GM21360 (cell line): ENCODE data around the gene METTL22.

Experiments
- ATAC-seq: cut with Tn5 transposase; IDR thresholded peaks from one replicate; pipeline ENCODE4 v1.9.1; 2021; ENCODE audit warnings: mild to moderate bottlenecking, moderate library complexity; ENCODE audit not compliant: unreplicated experiment

Gene METTL22

DNA sequence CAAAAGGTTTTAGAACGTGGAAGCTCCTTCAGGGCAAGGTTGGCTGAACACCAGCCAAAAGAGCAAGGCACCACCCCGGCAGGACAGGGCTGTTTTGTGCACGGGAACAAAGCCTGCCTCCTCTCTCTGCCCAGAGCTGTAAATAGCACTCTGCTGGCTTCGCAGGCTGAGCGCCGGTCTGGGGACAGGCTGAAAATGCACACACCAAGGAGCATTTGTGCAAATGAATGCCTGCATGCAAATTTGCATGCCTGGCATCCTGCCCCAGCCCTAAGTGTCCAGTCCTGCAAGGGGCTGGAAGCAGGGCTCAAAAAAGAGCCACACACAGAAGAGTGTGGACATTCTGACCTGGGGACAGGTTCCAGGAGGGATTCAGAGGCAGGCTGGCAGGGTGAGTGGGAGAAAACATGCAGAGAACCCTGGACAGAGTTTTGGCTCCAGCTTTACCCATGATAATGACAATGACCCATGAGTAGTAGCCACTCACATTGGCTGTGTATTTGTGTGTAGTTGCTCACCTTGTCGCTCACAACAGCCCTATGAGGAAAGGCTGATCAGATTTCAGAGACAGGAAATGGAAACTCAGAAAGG, 64.6 kb downstream of the METTL22 start:
- no peak for ATAC-seq

DNA sequence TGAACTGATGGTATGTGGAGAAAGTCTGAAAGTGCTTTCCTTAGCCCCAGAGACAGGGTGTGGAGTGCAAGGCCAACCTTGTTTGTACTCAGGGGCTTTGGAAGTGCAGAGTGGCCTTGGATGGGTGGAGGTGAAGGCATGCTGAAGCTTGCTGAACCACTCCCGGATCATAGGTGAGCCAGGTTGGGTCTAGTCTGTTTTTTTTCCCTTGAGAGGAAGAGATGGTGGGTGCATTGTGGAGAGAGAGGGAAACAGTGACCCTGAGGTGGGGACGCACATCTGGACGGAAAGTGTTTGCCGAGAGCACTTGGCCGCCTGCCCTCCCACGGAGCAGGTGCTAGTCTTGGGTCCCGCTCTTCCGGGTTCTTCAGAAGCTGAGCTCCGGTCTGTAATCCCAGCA, 65.4 kb downstream of the METTL22 start:
- ATAC-seq = no peak

DNA sequence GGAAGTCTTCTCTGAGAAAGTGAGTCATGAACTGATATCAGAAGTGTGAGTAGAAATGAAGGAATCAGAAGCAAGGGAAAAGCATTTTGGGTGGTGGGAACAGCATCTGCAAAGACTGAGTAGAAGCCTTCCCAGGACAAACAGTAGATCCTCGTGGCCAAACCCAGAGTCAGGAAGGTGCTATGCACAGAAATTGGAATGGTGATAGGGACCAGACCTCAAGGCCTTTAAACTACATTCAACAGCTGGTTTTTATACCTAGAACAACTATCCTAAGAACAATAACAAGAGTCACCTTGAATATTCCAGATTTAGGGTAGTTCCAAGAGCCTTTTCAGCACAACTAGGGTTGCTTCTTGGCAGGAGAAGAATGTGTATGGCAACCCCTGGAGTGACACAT, 68.2 kb downstream of the METTL22 start:
- no peak for ATAC-seq

DNA sequence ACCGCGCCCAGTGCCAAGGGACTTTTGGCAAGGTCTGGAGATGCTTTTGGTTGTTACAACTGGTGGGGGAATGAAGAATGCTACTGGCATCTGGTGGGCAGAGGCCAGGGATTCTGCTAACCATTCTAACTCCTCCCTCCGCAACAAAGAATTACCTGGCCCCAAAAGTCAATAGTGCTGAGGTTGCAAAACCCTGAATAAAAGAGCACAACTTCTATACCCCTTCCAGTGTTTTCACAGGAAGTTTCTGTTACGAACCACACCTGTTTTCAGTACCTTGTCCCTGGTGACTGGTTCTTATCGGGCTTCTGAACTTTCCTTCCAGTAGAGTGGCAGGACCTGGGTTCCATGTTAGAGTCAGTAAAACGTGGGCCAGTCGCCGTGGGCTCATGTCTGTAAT, 70.2 kb downstream of the METTL22 start:
- ATAC-seq = no peak

DNA sequence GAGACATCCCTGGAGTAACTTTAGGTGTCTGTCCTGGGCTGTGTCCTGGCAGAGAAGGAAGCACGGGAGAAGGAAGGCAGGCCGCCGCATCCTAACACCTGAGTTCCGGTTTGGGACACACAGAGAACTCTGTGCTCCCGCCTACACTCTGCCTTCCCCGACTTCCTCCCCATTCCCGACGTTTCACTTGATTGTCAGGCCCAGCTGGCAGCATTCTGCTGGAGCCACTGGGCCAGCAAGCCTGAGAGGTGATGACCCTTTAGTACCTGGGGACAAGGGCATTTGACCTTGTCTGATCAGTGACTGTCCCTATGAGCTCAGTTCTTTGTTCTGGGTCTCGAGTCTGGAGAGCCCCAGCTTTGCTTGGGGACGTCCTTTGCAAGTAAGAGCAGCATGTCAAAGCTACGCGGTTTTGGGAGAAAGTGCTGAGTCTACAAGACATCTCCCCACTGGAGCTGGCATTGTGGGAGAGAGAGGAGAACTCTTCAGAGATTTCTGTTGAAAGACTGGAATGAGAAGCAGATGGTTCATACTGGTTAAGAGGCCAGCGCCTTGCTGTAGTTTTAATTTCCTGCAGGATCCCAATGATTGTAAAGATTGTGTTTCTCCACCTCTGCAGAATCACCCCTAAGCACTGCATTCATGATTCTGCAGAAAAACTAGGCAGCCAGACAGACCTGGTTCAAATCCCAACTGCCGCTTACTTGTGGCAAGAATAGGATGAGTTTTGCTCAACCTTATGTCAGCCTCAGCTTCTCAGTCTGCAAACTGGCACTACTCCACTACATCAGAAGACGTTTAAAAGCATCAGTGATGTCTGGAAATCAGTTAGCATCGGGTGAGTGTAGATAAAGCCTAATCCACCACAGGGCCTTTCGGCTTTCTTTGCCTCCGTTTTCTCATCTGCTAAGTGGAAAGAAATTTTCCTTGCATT, 73.6 kb downstream of the METTL22 start:
- ATAC-seq = no peak

DNA sequence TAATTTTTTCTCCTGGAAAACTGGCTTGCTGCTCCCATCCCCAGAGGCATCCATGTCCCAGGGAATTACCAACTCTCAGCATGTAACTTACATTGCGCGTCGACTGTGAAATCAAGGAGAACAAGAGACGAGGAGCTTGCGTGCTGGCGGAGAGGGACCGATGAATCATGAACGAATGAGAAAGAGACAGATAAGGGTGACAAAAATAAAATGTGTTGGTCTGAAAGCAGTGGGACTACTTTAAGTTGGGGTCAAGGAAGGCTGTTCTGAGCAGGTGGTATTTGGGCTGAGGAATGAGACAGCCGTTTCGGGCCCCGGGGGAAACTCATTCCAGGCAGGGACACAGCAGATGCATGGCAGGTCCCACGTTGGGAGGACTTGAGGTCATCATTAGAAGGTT, 75.4 kb downstream of the METTL22 start:
- no peak for ATAC-seq

DNA sequence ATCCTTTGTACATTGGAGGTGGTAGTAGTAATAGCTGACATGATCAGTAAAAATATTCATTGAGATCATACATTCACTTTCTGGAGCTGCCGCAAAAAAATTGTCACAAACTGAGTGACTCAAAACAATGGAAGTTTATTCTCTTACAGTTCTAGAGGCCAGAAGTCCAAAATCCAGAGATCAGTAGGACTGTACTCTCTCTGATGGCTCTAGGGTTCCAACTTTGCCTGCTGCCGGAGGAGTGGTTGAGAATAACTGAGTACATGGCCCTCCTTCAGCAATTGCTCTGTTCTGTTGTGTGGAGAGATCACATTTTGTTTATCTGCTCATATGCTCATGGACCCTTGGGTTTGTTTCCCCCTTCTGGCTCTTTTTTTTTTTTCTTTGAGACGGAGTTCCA, 76.5 kb downstream of the METTL22 start:
- no peak for ATAC-seq
